ENCODE measurements around the gene NFIA. TPM values are rescaled to one million over a fixed set of nuclear protein-coding genes. Genes with fewer than 3 reads are reported as not detected.
A peak's percentile ranks its signal among the peaks of the same experiment; 100 is the strongest.

Gene NFIA
- polyA plus RNA-seq, 3 donors: 1.4 to 5.3 (median 2.4) TPM

GRCh38 chr1:61451572-61451968 lies 369.2 kb downstream of the NFIA start:
- TF ChIP-seq CTCF (IDR thresholded peaks at IDR 0.05): no peak
- WGBS (ENCODE audit: insufficient coverage): 100% methylated on average over 1 of the region's 5 CpGs
- Histone ChIP-seq H3K4me1 (ENCODE audit: control insufficient read depth in 1 of 2, insufficient read depth in 2 of 2, low read length in 2 of 2) (peaks cover 25 to 38% of the 10 kb centered on the region in 2 donors), H3K9me3 (replicated peaks in 1 of 2; ENCODE audit: control insufficient read depth in 1 of 2, insufficient read depth in 1 of 2, low read length in 2 of 2) (no peaks in the 10 kb centered on the region), H3K27me3 (ENCODE audit: control insufficient read depth in 2 of 2, insufficient read depth in 2 of 2, low read length in 2 of 2) (no peaks in the 10 kb centered on the region), H3K79me2 (ENCODE audit: insufficient read depth, low read length) (no peaks in the 10 kb centered on the region), H3K4me2 (replicated peaks; ENCODE audit: extremely low read depth, low read length, poor library complexity, severe bottlenecking) (no peak overlapping the region), H2AFZ (ENCODE audit: insufficient read depth, low read depth, low read length, poor library complexity, severe bottlenecking) (no peak overlapping the region), H3K36me3 (replicated peaks in 1 of 2; ENCODE audit: control insufficient read depth in 1 of 2, insufficient read depth in 2 of 2, low read length in 2 of 2) (no peaks in the 10 kb centered on the region), H3K27ac (ENCODE audit: low read depth in 1 of 2, low read length in 2 of 2) (no peak overlapping the region), H3K4me3 (replicated peaks in 1 of 3; ENCODE audit: low read depth in 2 of 3, low read length in 3 of 3) (no peak overlapping the region), H3K9ac (ENCODE audit: insufficient read depth, low read length, poor library complexity, severe bottlenecking) (no peak overlapping the region), H4K20me1 (ENCODE audit: insufficient read depth, low read length) (no peaks in the 10 kb centered on the region)
- DNase-seq: no peak
- Mint-ChIP-seq H3K9me3 (no peaks in the 10 kb centered on the region), H3K27ac (peak overlapping the region in 3 of 7 donors; percentile 64 to 81 (median 74)), H3K4me3 (no peak overlapping the region), H3K36me3 (peaks cover 7 to 15% of the 10 kb centered on the region in 2 donors), H3K4me1 (peaks cover 37% of the 10 kb centered on the region), H3K27me3 (ENCODE audit: low read depth in 3 of 3) (no peaks in the 10 kb centered on the region)
- intact Hi-C loops (cut with micrococcal nuclease): loop anchor here (5.0 to 10.0 kb wide), 3 partner anchors 193 to 587 kb away; no protein-coding TSS in a partner anchor

- Histone ChIP-seq H4K20me1 (ENCODE audit: insufficient read depth, low read length) (no peaks in the 10 kb centered on the region), H3K79me2 (ENCODE audit: insufficient read depth, low read length) (no peaks in the 10 kb centered on the region), H3K9ac (ENCODE audit: insufficient read depth, low read length, poor library complexity, severe bottlenecking) (no peak overlapping the region), H3K27me3 (ENCODE audit: control insufficient read depth in 2 of 2, insufficient read depth in 2 of 2, low read length in 2 of 2) (no peaks in the 10 kb centered on the region), H3K4me2 (replicated peaks; ENCODE audit: extremely low read depth, low read length, poor library complexity, severe bottlenecking) (peak overlapping the region; percentile 25), H3K36me3 (replicated peaks in 1 of 2; ENCODE audit: control insufficient read depth in 1 of 2, insufficient read depth in 2 of 2, low read length in 2 of 2) (no peaks in the 10 kb centered on the region), H3K4me3 (replicated peaks in 1 of 3; ENCODE audit: low read depth in 2 of 3, low read length in 3 of 3) (no peak overlapping the region), H3K27ac (ENCODE audit: low read depth in 1 of 2, low read length in 2 of 2) (peak overlapping the region in 1 of 2 donors; percentile 82), H2AFZ (ENCODE audit: insufficient read depth, low read depth, low read length, poor library complexity, severe bottlenecking) (no peak overlapping the region), H3K4me1 (ENCODE audit: control insufficient read depth in 1 of 2, insufficient read depth in 2 of 2, low read length in 2 of 2) (peaks cover 27 to 41% of the 10 kb centered on the region in 2 donors), H3K9me3 (replicated peaks in 1 of 2; ENCODE audit: control insufficient read depth in 1 of 2, insufficient read depth in 1 of 2, low read length in 2 of 2) (no peaks in the 10 kb centered on the region)
- H3K9me3 Mint-ChIP-seq: no peaks in the 10 kb centered on the region
- H3K27ac Mint-ChIP-seq: peak overlapping the region in 6 of 7 donors; percentile 25 to 91 (median 88)
- peak in 2 of 3 donors; percentile 9 to 15 for DNase-seq
- no peaks in the 10 kb centered on the region for H3K27me3 Mint-ChIP-seq (ENCODE audit: low read depth in 3 of 3)
- intact Hi-C loops (cut with micrococcal nuclease): loop anchor here (5.0 to 10.0 kb wide), 3 partner anchors 192 to 588 kb away; no protein-coding TSS in a partner anchor
- peaks cover 7 to 15% of the 10 kb centered on the region in 2 donors for H3K36me3 Mint-ChIP-seq
- TF ChIP-seq CTCF (IDR thresholded peaks at IDR 0.05): no peak
- no CpG with 5 or more reads among the region's 4 CpGs for WGBS (ENCODE audit: insufficient coverage)
- no peak overlapping the region for H3K4me3 Mint-ChIP-seq
- peaks cover 40% of the 10 kb centered on the region for H3K4me1 Mint-ChIP-seq
Measured at GRCh38 chr1:61452176-61453035, 370.0 kb downstream of the NFIA start.
